Measurements from ENCODE around the gene ELL2. TPM values are rescaled to one million over a fixed set of nuclear protein-coding genes. Genes with fewer than 3 reads are reported as not detected.

Gene ELL2
- total and polyA plus RNA-seq, 9 of the 15 experiments (the other 6 are each of a cell fraction or from before 2014, with no cell fraction given), result 4.3 to 18.3 (median 14.5) TPM

DNA sequence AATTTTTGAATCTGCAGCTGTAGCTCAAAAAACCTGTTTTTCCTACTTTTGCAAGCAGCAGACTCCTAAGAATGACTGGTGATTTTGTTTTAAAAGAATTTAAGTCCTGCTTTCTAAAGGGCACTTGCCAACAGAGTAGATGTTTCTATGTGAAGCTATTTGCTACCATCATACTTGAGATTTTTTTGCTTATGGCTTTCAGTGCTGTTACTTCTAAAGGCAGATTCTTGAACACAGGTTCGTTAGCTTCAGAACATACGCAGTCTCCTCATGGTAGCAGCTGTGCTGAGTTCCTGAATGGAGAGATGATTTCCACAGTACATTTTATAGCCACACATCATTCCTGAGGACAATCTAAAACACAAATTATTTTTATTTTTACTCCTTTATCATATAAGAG lies 24.4 kb upstream of the ELL2 start (continued):
- TF ChIP-seq MAFG (tag; conservative IDR thresholded peaks at IDR 0.05) (no peak), XRCC4 (IDR thresholded peaks at IDR 0.05; ENCODE audit: extremely low read depth, insufficient read depth, insufficient read length) (no peak), HLTF (IDR thresholded peaks at IDR 0.05) (no peak)

DNA sequence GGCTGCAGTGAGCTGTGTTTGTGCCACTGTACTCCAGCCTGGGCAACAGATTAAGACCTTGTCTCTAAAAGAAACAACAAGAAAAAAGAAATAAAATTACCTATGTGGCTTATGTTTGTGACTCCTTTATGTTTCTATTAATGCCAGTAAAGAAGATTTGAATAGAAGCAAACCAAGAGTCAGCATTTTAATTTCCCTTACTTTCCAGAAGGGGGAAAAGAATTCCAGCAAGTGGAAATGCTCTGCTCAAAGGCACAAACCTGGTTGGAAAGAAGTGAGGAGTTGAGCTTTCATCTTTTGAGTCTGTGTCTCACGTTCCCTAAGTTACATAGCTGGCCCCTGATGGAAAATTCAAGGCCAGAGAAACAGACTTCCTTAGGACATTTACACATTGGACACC lies 23.6 kb upstream of the ELL2 start:
- CTCF ChIA-PET (ENCODE audit: low intra/inter-chr PET ratio), result no interaction called here
- 6% methylated on average over 1 of the region's 1 CpG for WGBS (ENCODE audit: insufficient coverage, low coverage, missing lambda C conversion rate)

More for the DNA sequence above, 23.6 kb upstream of the ELL2 start:
- H3K27ac ChIP-seq (ENCODE audit: extremely low read depth, low read depth, low read length), result no peak overlapping the region
- H2AFZ ChIP-seq (ENCODE audit: low read depth, low read length), result no peak overlapping the region
- no peaks in the 10 kb centered on the region for H4K20me1 ChIP-seq (replicated peaks; ENCODE audit: control insufficient read depth, insufficient read depth, low read length)
- no peak overlapping the region for H3K4me3 ChIP-seq
- H3K9ac ChIP-seq (ENCODE audit: insufficient read depth in 1 of 2, low read depth in 2 of 2, low read length in 2 of 2), result no peak overlapping the region
- H3K9me1 ChIP-seq (ENCODE audit: control insufficient read depth, insufficient read depth, low read length), result no peaks in the 10 kb centered on the region
- in situ Hi-C loops (cut with MboI), result no loop called here
- DNase-seq (ENCODE audit: extremely low read depth in 1 of 4, low spot score in 3 of 4) (no peak), FAIRE-seq (no peak), ATAC-seq (no peak)
- no peaks in the 10 kb centered on the region for H3K36me3 ChIP-seq (ENCODE audit: control insufficient read depth, insufficient read depth, low read length)
- no peaks in the 10 kb centered on the region; a peak in 2 of 5 replicates for H3K4me1 ChIP-seq (replicated peaks in 1 of 2; ENCODE audit: control insufficient read depth in 2 of 2, insufficient read depth in 2 of 2, low read length in 2 of 2)
- H3K79me2 ChIP-seq (ENCODE audit: control insufficient read depth, insufficient read depth, low read length), result no peaks in the 10 kb centered on the region
- POLR2A ChIA-PET, result interaction anchor here (1.1 to 2.4 kb wide), 2 partner anchors 10 to 11 kb away, joined by 3 to 7 read pairs; no protein-coding TSS in a partner anchor
- intact Hi-C loops (cut with micrococcal nuclease), result no loop called here
- H3K27me3 ChIP-seq (ENCODE audit: control insufficient read depth in 2 of 2, insufficient read depth in 2 of 2, low read length in 2 of 2), result no peaks in the 10 kb centered on the region
- no peak overlapping the region for H3K4me2 ChIP-seq (ENCODE audit: insufficient read depth, low read length)
- no TSS peak for BruUV-seq (replicated peaks)
- TF ChIP-seq NR1H2 (CRISPR knock-in tag; IDR thresholded peaks at IDR 0.05), result no peak
- no peak for TF ChIP-seq SAP30 (IDR thresholded peaks at IDR 0.05; ENCODE audit: borderline replicate concordance, insufficient read depth, low read depth, low read length, poor library complexity, severe bottlenecking)
- TF ChIP-seq MAFG (tag; conservative IDR thresholded peaks at IDR 0.05), result peak; percentile 48
- no peak for TF ChIP-seq RAD21 (CRISPR knock-in tag; conservative IDR thresholded peaks at IDR 0.05 in 1 of 2, IDR thresholded peaks at IDR 0.05 in 1 of 2)
- no peak for TF ChIP-seq ZNF354B (CRISPR knock-in tag; IDR thresholded peaks at IDR 0.05)
- no peak for TF ChIP-seq PRPF4 (IDR thresholded peaks at IDR 0.05; ENCODE audit: insufficient read depth, low read depth, low read length, poor library complexity, severe bottlenecking)
- no peak for TF ChIP-seq RAD51 (IDR thresholded peaks at IDR 0.05; ENCODE audit: borderline replicate concordance, low read depth)
- TF ChIP-seq SIN3A (IDR thresholded peaks at IDR 0.05; ENCODE audit: borderline replicate concordance in 2 of 2, control insufficient read depth in 1 of 2, low read depth in 2 of 2, low read length in 2 of 2), result no peak
- peak; percentile 67 for TF ChIP-seq ZNF316 (IDR thresholded peaks at IDR 0.05)
- TF ChIP-seq, protein P1, sequence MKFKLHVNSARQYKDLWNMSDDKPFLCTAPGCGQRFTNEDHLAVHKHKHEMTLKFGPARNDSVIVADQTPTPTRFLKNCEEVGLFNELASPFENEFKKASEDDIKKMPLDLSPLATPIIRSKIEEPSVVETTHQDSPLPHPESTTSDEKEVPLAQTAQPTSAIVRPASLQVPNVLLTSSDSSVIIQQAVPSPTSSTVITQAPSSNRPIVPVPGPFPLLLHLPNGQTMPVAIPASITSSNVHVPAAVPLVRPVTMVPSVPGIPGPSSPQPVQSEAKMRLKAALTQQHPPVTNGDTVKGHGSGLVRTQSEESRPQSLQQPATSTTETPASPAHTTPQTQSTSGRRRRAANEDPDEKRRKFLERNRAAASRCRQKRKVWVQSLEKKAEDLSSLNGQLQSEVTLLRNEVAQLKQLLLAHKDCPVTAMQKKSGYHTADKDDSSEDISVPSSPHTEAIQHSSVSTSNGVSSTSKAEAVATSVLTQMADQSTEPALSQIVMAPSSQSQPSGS (CRISPR knock-in tag; IDR thresholded peaks at IDR 0.05), result no peak
- no peak for TF ChIP-seq FOXP1 (CRISPR knock-in tag; IDR thresholded peaks at IDR 0.05)
- no peak for TF ChIP-seq ZNF431 (CRISPR knock-in tag; IDR thresholded peaks at IDR 0.05)
- TF ChIP-seq TAF1 (IDR thresholded peaks at IDR 0.05; ENCODE audit: control insufficient read depth, extremely low read depth, insufficient read depth, low read length, severe bottlenecking), result no peak
- peak; percentile 32; the same call in 1 of the 2 replicates for TF ChIP-seq C11orf30 (IDR thresholded peaks at IDR 0.05; ENCODE audit: low read depth)
- no peak for TF ChIP-seq HDGF (IDR thresholded peaks at IDR 0.05)
- no peaks in the 10 kb centered on the region for H3K9me3 ChIP-seq (replicated peaks; ENCODE audit: control insufficient read depth, insufficient read depth, low read depth, low read length)

Measured in K562 (cell line).